Measurements from ENCODE around the gene NCOA5. TPM values are rescaled to one million over a fixed set of nuclear protein-coding genes. Genes with fewer than 3 reads are reported as not detected.

NCOA5 gene
- total RNA-seq, 1 donor from 2014 or later = 34.9 TPM

DNA sequence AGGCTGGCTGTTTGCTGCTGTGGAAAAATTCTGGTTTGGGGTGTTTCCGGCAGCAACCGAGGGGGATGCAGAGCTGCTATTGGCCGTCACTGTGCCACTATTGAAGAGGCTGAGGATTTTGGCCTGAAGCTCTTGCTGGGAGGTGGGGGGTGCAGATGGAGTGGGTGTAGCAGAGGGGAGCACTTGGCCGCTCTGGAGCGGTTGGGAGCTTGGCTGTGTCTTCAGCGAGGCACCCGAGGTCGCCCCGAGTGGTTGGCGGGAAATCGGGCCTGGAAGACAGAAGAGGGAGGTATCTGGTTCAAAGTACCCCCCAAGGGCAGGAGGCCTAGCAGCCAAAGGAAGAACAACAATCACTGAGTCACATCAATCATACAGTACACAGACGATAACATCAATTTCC, 27.1 kb downstream of the NCOA5 start:
- TF ChIP-seq CTCF (IDR thresholded peaks at IDR 0.05; ENCODE audit: unreplicated experiment) = no peak

GRCh38 chr20:46062151-46062550, 27.6 kb downstream of the NCOA5 start:
- no peak for DNase-seq (ENCODE audit: low spot score)
- peaks cover 4% of the 10 kb centered on the region for H3K27me3 Mint-ChIP-seq (ENCODE audit: unreplicated experiment)
- H3K4me1 Mint-ChIP-seq (ENCODE audit: unreplicated experiment) = peaks cover 38% of the 10 kb centered on the region
- H3K36me3 Mint-ChIP-seq (ENCODE audit: low read depth, unreplicated experiment) = peaks cover 47% of the 10 kb centered on the region
- no peak overlapping the region for H3K4me3 Mint-ChIP-seq (ENCODE audit: unreplicated experiment)
- no peak overlapping the region for H3K27ac Mint-ChIP-seq (ENCODE audit: unreplicated experiment)
- H3K9me3 Mint-ChIP-seq (ENCODE audit: unreplicated experiment) = no peaks in the 10 kb centered on the region
- TF ChIP-seq CTCF (IDR thresholded peaks at IDR 0.05; ENCODE audit: unreplicated experiment) = no peak

More for the DNA sequence above, 27.1 kb downstream of the NCOA5 start:
- Mint-ChIP-seq H3K4me3 (ENCODE audit: unreplicated experiment) (peak overlapping the region; percentile 54), H3K27me3 (ENCODE audit: unreplicated experiment) (peaks cover 3% of the 10 kb centered on the region), H3K9me3 (ENCODE audit: unreplicated experiment) (no peaks in the 10 kb centered on the region), H3K36me3 (ENCODE audit: low read depth, unreplicated experiment) (peaks cover 48% of the 10 kb centered on the region), H3K27ac (ENCODE audit: unreplicated experiment) (no peak overlapping the region), H3K4me1 (ENCODE audit: unreplicated experiment) (peaks cover 38% of the 10 kb centered on the region)
- no peak for DNase-seq (ENCODE audit: low spot score)

GRCh38 chr20:46060975-46061374, 28.8 kb downstream of the NCOA5 start:
- H3K27me3 Mint-ChIP-seq (ENCODE audit: unreplicated experiment) = peaks cover 12% of the 10 kb centered on the region
- peaks cover 38% of the 10 kb centered on the region for H3K4me1 Mint-ChIP-seq (ENCODE audit: unreplicated experiment)
- H3K4me3 Mint-ChIP-seq (ENCODE audit: unreplicated experiment) = no peak overlapping the region
- no peaks in the 10 kb centered on the region for H3K9me3 Mint-ChIP-seq (ENCODE audit: unreplicated experiment)
- no peak for DNase-seq (ENCODE audit: low spot score)
- no peak overlapping the region for H3K27ac Mint-ChIP-seq (ENCODE audit: unreplicated experiment)
- peaks cover 48% of the 10 kb centered on the region for H3K36me3 Mint-ChIP-seq (ENCODE audit: low read depth, unreplicated experiment)
- TF ChIP-seq CTCF (IDR thresholded peaks at IDR 0.05; ENCODE audit: unreplicated experiment) = no peak

- H3K27me3 Mint-ChIP-seq (ENCODE audit: unreplicated experiment) = peaks cover 14% of the 10 kb centered on the region
- no peak for DNase-seq (ENCODE audit: low spot score)
- peaks cover 38% of the 10 kb centered on the region for H3K4me1 Mint-ChIP-seq (ENCODE audit: unreplicated experiment)
- peak overlapping the region; percentile 74 for H3K27ac Mint-ChIP-seq (ENCODE audit: unreplicated experiment)
- H3K9me3 Mint-ChIP-seq (ENCODE audit: unreplicated experiment) = no peaks in the 10 kb centered on the region
- H3K36me3 Mint-ChIP-seq (ENCODE audit: low read depth, unreplicated experiment) = peaks cover 49% of the 10 kb centered on the region
- peak overlapping the region; percentile 81 for H3K4me3 Mint-ChIP-seq (ENCODE audit: unreplicated experiment)
- TF ChIP-seq CTCF (IDR thresholded peaks at IDR 0.05; ENCODE audit: unreplicated experiment) = no peak
These were observed 29.4 kb downstream of the NCOA5 start for GRCh38 chr20:46060301-46060881.

DNA sequence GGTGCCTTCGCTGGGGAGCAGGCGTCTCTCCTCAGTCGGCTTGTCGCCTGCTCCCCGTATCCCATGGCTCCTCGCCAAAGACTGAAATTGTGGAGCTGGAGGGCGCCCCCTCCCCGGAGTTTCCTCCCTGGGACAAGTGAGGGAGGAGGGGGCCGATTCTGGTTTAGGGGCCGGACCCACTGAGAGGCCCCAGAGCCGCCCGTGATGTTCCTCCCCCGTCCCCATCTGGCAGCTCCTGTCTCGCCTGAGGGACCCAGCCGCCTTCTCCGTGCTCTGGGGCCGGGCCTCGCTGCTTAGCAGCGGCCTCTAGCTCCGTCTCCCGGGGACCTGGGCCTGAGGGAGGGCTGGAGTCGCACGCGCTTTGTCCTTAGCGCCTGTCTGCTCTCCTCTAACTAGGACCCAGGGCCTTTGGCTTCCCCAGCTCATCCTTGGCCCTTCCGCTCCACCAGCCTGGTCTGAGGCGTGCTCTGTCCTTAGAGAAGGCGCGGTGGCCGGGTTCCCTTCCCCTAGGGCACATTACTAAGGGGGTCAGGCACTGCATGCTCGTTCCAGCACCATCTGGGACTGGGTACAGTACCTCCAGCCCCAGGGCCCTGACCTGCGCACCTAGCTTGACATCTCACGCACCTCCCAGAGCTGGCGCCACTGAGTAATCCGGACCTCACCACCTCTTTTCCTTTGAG, 31.0 kb downstream of the NCOA5 start:
- Mint-ChIP-seq H3K4me1 (ENCODE audit: unreplicated experiment) (peaks cover 38% of the 10 kb centered on the region), H3K9me3 (ENCODE audit: unreplicated experiment) (no peaks in the 10 kb centered on the region), H3K27ac (ENCODE audit: unreplicated experiment) (no peak overlapping the region), H3K36me3 (ENCODE audit: low read depth, unreplicated experiment) (peaks cover 38% of the 10 kb centered on the region), H3K4me3 (ENCODE audit: unreplicated experiment) (no peak overlapping the region), H3K27me3 (ENCODE audit: unreplicated experiment) (peaks cover 19% of the 10 kb centered on the region)
- TF ChIP-seq CTCF (IDR thresholded peaks at IDR 0.05; ENCODE audit: unreplicated experiment) = no peak
- peak; percentile 26 for DNase-seq (ENCODE audit: low spot score)

Data from endothelial cell (in vitro differentiated cells).